Small intestine (tissue), 16 donors: ENCODE results near the gene CCDC150. TPM values are rescaled to one million over a fixed set of nuclear protein-coding genes. Genes with fewer than 3 reads are reported as not detected.
A peak's percentile ranks its signal among the peaks of the same experiment; 100 is the strongest.

Source experiments
- DNase-seq, 2 donors: peaks; one replicate each; pipeline versions ENCODE4 v3.0.0 to v3.0.0-alpha.2; 2013
- FAIRE-seq: peaks from 2 replicates; lab custom pipeline; 2012; peaks lifted over from hg19 to GRCh38; lab: Jason Lieb, UNC
- H3K27ac ChIP-seq, 3 donors: one replicate each; pipeline ENCODE4 v1.5.1; 2013; ENCODE audit warnings: low read length in 2 of 3, mild to moderate bottlenecking in 2 of 3, control low read depth in 1 of 3, inconsistent platforms in 1 of 3, low read depth in 1 of 3, moderate library complexity in 1 of 3
- H3K27me3 ChIP-seq, 3 donors: one replicate each; pipeline ENCODE4 v1.6.1; 2013; ENCODE audit warnings: low read length in 3 of 3, inconsistent platforms in 1 of 3; ENCODE audit not compliant: control insufficient read depth in 3 of 3, insufficient read depth in 3 of 3
- H3K36me3 ChIP-seq, 3 donors: one replicate each; pipeline ENCODE4 v1.6.1; 2013; ENCODE audit warnings: low read length in 3 of 3, inconsistent platforms in 1 of 3, low read depth in 1 of 3, mild to moderate bottlenecking in 1 of 3, moderate library complexity in 1 of 3; ENCODE audit not compliant: control insufficient read depth in 3 of 3, insufficient read depth in 2 of 3
- H3K4me1 ChIP-seq, 3 donors: one replicate each; pipeline ENCODE4 v1.6.1; 2013; ENCODE audit warnings: low read length in 2 of 3, inconsistent platforms in 1 of 3, low read depth in 1 of 3, mild to moderate bottlenecking in 1 of 3, moderate library complexity in 1 of 3; ENCODE audit not compliant: control insufficient read depth in 3 of 3, insufficient read depth in 2 of 3
- H3K4me3 ChIP-seq, 3 donors: one replicate each; pipeline ENCODE4 v1.5.1; 2013; ENCODE audit warnings: low read length in 3 of 3, control low read depth in 1 of 3, inconsistent platforms in 1 of 3, low read depth in 1 of 3, mild to moderate bottlenecking in 1 of 3, moderate library complexity in 1 of 3
- H3K9me3 ChIP-seq, 2 donors: one replicate each; pipeline ENCODE4 v1.6.1; 2013; ENCODE audit warnings: low read depth in 1 of 2, low read length in 1 of 2; ENCODE audit not compliant: control insufficient read depth in 2 of 2, insufficient read depth in 1 of 2
- WGBS, 3 donors: extraction: QIAGEN DNeasy Blood & Tissue Kit; methylation state at CpG; one replicate each; pipeline ENCODE4 v1.1.7; 2013; 5-methylcytosine and 5-hydroxymethylcytosine counted together
- long read RNA-seq, 10 donors: transcript quantifications; one replicate each; lab custom pipeline, GENCODE V29; 2026
- polyA plus RNA-seq, 4 donors: library from polyadenylated mRNA; stranded (reverse) in 3 of 4; unstranded in 1 of 4; fragments of 200-250 nt in 3 of 4; fragments of 120-200 nt in 1 of 4; gene quantifications; one replicate each; pipeline versions ENCODE4 v1.2.1 to v1.2.3, GENCODE V29; 2013
- donor health status: healthy with polysubstance abuse.
- donor health status: control.
- donor health status: control.
- donor health status: Bipolar disorder and iron deficiency.
- donor health status: healthy.

The CCDC150 gene
- 10 to 100 TPM in 1 of 4 donors, 1 to 10 TPM in 1, not detected in 2; 1.9 to 14.5 TPM for polyA plus RNA-seq
- long read RNA-seq, donor 1, result 0 reads
- long read RNA-seq, donor 2, result 0 reads
- long read RNA-seq, donor 3, result 0 reads
- long read RNA-seq, donor 4, result 0 reads
- long read RNA-seq, donor 5, partial matches to known transcripts, result 0 of 1 reads
- long read RNA-seq, donor 5, other reads (novel, unspliced or antisense), result 0 of 1 reads
- long read RNA-seq, donor 6, result 0 reads
- long read RNA-seq, donor 7, result 0 reads
- long read RNA-seq, donor 8, result 0 reads
- long read RNA-seq, donor 9, result 0 reads
- long read RNA-seq, donor 10, partial matches to known transcripts, result 7 of 13 reads
- long read RNA-seq, donor 10, other reads (novel, unspliced or antisense), result 5 of 13 reads

GRCh38 chr2:196639180-196640030 is at the start of gene CCDC150:
CCDC150 (plus strand) TSS chr2:196639715; CDS start chr2:196639767, 52 bp downstream.
- Histone ChIP-seq H3K4me1 (peaks cover 0 to 6% (median 4%) of the 10 kb centered on the region in 3 donors), H3K36me3 (no peaks in the 10 kb centered on the region), H3K27me3 (no peaks in the 10 kb centered on the region), H3K4me3 (peak within 1 kb of the TSS; percentile 48 to 81 (median 52)), H3K9me3 (no peaks in the 10 kb centered on the region), H3K27ac (no peak within 1 kb of the TSS)
- FAIRE-seq (no peak), DNase-seq (peak; percentile 93 to 97)
- 3 to 4% (median 4%) methylated on average over 53 of the region's 53 CpGs for WGBS, 3 donors

GRCh38 chr2:196590286-196590685 is 49.2 kb upstream of the CCDC150 start:
- Histone ChIP-seq H3K4me1 (peaks cover 0 to 6% (median 0%) of the 10 kb centered on the region in 3 donors), H3K4me3 (no peak overlapping the region), H3K9me3 (no peaks in the 10 kb centered on the region), H3K36me3 (no peaks in the 10 kb centered on the region), H3K27me3 (peaks cover 16 to 39% (median 19%) of the 10 kb centered on the region in 3 donors), H3K27ac (no peak overlapping the region)
- FAIRE-seq (no peak), DNase-seq (no peak)
- 29 to 51% (median 50%) methylated on average over 1 of the region's 1 CpG for WGBS, 3 donors

- WGBS, 3 donors, result 91 to 95% (median 94%) methylated on average over 8 of the region's 8 CpGs
- H3K36me3 ChIP-seq, result no peaks in the 10 kb centered on the region
- H3K4me1 ChIP-seq, result peaks cover 0 to 6% (median 0%) of the 10 kb centered on the region in 3 donors
- H3K27me3 ChIP-seq, result peaks cover 16 to 40% (median 19%) of the 10 kb centered on the region in 3 donors
- H3K4me3 ChIP-seq, result no peak overlapping the region
- no peaks in the 10 kb centered on the region for H3K9me3 ChIP-seq
- no peak for DNase-seq
- FAIRE-seq, result no peak
- no peak overlapping the region for H3K27ac ChIP-seq
Observed at GRCh38 chr2:196591004-196591403, 48.5 kb upstream of the CCDC150 start.

- H3K36me3 ChIP-seq, result no peaks in the 10 kb centered on the region
- peaks cover 0 to 6% (median 0%) of the 10 kb centered on the region in 3 donors for H3K4me1 ChIP-seq
- peaks cover 16 to 46% (median 19%) of the 10 kb centered on the region in 3 donors for H3K27me3 ChIP-seq
- FAIRE-seq, result no peak
- no peaks in the 10 kb centered on the region for H3K9me3 ChIP-seq
- H3K27ac ChIP-seq, result no peak overlapping the region
- no peak overlapping the region for H3K4me3 ChIP-seq
- DNase-seq, result no peak
- WGBS, 3 donors, result 15 to 57% (median 31%) methylated on average over 4 of the region's 4 CpGs
Observed at GRCh38 chr2:196591621-196592022, 47.9 kb upstream of the CCDC150 start.

- FAIRE-seq, result no peak
- Histone ChIP-seq H3K4me3 (peak overlapping the region in 2 of 3 donors; percentile 55 to 59), H3K27ac (peak overlapping the region in 1 of 3 donors; percentile 37)
Observed at GRCh38 chr2:196592331-196592910, 47.1 kb upstream of the CCDC150 start.

GRCh38 chr2:196592911-196593881 is 46.3 kb upstream of the CCDC150 start, which contains the start of gene HECW2:
HECW2 (minus strand) TSS chr2:196593554.
- Histone ChIP-seq H3K27me3 (peaks cover 16 to 47% (median 19%) of the 10 kb centered on the region in 3 donors), H3K4me3 (peak within 1 kb of the TSS in 2 of 3 donors; percentile 55 to 59)
- 1 to 2% (median 1%) methylated on average over 93 to 125 of the region's 125 CpGs for WGBS, 3 donors

More at GRCh38 chr2:196592331-196592910, 47.1 kb upstream of the CCDC150 start:
- 1 to 2% (median 1%) methylated on average over 36 to 48 of the region's 48 CpGs for WGBS, 3 donors
- peak in 1 of 2 donors; percentile 6 for DNase-seq
- Histone ChIP-seq H3K4me1 (peaks cover 0 to 6% (median 0%) of the 10 kb centered on the region in 3 donors), H3K36me3 (no peaks in the 10 kb centered on the region), H3K27me3 (peaks cover 16 to 47% (median 19%) of the 10 kb centered on the region in 3 donors), H3K9me3 (no peaks in the 10 kb centered on the region)

GRCh38 chr2:196594158-196594557 is 45.4 kb upstream of the CCDC150 start:
- no peaks in the 10 kb centered on the region for H3K36me3 ChIP-seq
- DNase-seq (no peak), FAIRE-seq (no peak)
- H3K9me3 ChIP-seq, result no peaks in the 10 kb centered on the region
- H3K27ac ChIP-seq, result no peak overlapping the region
- H3K4me3 ChIP-seq, result no peak overlapping the region
- WGBS, 3 donors, result 87 to 90% (median 88%) methylated on average over 6 of the region's 6 CpGs
- H3K27me3 ChIP-seq, result peaks cover 16 to 47% (median 19%) of the 10 kb centered on the region in 3 donors
- peaks cover 0 to 6% (median 0%) of the 10 kb centered on the region in 3 donors for H3K4me1 ChIP-seq

More at GRCh38 chr2:196592911-196593881, 46.3 kb upstream of the CCDC150 start, which contains the start of gene HECW2:
- Histone ChIP-seq H3K4me1 (peaks cover 0 to 6% (median 0%) of the 10 kb centered on the region in 3 donors), H3K36me3 (no peaks in the 10 kb centered on the region), H3K9me3 (no peaks in the 10 kb centered on the region), H3K27ac (peak within 1 kb of the TSS in 1 of 3 donors; percentile 42)
- FAIRE-seq (no peak), DNase-seq (peak; percentile 5 to 70)
